HG03521 (cell line): Measurements from ENCODE around the gene GAPDH.
"Not testable (repeated sequence)": the region's sequence is repeated elsewhere in the genome, so short reads cannot be mapped to it uniquely, and the experiment has no call there.

ENCODE experiments used
- ATAC-seq: cut with Tn5 transposase; IDR thresholded peaks from one replicate; pipeline ENCODE4 v1.9.1; 2021; ENCODE audit warnings: mild to moderate bottlenecking, moderate library complexity; ENCODE audit not compliant: unreplicated experiment

Gene GAPDH

DNA sequence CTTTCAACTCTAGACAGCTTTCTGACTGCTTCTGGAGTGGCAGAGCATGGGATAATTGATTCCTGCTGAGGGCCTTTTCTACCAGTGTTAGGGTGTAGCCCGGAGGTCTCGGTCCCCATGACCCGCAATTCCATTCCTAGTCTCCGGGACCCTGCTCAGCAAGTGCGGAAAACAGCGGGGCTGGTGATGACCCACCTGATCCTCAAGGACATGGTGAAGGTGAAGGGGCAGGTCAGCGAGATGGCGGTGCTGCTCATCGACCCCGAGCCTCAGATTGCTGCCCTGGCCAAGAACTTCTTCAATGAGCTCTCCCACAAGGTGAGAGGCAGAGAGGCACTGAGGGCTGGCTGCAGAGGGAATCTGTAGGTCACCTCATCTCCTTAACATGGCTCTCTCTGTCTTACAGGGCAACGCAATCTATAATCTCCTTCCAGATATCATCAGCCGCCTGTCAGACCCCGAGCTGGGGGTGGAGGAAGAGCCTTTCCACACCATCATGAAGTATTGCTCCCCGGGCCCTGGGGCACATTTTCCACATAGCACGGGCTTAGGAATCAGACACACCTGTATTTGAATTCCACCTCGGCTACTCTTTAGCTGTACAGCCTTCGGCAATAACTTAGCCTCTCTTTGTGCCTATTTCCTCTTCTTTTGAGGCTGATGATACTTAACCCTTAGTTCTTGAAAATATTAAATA lies 5.6 kb upstream of the GAPDH start:
- no peak for ATAC-seq

DNA sequence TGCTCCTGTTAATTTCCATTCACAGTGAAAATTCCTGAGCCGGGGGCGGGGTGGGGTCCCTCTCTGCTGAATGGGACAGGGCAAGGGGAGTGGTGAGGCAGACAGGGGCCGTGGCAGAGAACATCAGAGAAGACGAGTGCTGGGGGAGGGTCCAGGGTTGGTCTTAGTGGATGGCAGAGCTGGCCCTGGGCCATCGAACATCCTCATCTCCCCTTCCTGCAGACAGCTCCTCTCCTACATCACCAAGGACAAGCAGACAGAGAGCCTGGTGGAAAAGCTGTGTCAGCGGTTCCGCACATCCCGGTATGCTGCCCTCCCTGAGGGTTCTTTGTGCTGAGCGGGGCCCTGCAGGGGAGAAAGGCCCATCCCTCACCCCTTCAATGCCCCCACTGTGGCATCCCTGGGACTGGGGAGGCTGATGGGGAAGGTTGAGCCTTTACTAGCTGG lies 5.0 kb upstream of the GAPDH start:
- no peak for ATAC-seq

DNA sequence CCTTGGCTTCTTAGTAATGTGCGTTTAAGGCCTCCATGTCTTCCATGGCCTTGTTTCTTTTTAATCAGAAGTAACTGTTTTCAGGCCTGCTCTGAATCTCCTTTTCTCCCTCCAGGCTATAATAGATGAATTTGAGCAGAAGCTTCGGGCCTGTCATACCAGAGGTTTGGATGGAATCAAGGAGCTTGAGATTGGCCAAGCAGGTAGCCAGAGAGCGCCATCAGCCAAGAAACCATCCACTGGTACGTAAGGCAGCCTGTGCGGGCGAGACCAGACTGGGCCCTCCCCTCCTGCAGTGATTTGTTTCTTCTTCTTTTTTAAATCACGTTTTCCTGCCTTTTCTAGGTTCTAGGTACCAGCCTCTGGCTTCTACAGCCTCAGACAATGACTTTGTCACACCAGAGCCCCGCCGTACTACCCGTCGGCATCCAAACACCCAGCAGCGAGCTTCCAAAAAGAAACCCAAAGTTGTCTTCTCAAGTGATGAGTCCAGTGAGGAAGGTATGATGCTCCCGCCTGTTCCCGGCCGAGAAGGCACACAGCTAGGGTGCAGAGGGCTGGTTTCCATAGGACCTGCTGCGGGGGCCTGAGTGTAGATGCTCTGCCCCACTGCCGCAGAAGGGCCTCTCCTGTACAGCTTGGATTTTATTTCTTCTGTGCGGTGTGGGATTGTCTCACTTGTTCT lies 3.6 kb upstream of the GAPDH start:
- ATAC-seq = no peak

DNA sequence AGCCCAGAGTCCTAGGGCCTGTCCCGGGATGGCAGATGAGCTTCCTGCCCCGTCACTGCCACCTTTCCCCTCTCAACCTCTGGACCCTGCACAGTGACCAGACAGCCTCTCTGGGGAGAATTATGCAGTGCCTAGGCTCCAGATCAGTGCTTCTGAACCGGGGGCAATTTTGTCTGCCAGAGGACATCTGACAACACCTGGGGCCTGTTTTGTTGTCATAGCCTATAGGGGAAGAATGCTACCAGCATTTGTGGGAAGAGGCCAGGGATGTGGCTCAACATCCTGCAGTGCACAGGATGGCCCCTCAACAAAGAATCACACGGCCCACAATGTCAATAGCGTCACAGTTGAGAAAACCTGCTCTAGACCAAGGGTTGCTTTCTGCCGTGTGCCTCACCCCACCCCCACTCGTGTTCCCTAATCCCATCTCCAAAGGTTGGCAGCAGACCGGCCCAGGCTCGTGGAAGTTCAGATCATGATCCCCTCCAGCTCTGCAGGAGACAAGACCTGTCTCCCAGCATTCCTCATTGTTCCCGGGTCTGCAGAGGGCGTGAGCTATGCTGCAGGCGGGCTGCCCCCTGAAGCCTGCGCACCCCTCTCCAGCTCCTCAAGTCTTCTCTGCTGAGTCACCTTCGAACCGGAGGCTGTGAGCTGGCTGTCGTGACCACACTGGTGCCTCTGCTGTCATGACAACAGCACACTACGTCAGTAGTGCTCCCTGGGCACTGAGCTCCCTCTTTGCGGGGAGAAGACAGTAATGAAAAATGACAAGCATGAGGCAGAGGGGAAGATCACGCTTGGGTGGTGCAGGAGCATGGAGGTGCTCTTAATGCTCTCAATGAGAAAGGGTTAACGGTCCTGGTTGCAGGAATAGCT lies 2.0 kb upstream of the GAPDH start:
- peak; percentile 17 for ATAC-seq

DNA sequence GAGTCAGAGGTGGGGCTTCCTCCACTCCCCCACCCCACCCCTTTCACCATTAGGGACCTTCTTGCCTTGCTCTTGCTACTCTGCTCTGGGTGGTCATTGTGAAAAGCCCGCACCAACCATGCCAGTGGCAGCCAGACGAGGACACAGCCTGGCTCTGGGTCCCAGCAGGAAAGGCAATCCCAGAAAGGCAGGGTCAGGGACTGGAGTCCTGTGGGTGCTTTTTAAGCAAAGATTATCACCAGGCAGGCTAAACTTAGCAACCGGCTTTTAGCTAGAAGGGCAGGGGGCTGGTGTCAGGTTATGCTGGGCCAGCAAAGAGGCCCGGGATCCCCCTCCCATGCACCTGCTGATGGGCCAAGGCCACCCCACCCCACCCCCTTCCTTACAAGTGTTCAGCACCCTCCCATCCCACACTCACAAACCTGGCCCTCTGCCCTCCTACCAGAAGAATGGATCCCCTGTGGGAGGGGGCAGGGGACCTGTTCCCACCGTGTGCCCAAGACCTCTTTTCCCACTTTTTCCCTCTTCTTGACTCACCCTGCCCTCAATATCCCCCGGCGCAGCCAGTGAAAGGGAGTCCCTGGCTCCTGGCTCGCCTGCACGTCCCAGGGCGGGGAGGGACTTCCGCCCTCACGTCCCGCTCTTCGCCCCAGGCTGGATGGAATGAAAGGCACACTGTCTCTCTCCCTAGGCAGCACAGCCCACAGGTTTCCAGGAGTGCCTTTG lies 1.2 kb upstream of the GAPDH start:
- ATAC-seq = no peak

DNA sequence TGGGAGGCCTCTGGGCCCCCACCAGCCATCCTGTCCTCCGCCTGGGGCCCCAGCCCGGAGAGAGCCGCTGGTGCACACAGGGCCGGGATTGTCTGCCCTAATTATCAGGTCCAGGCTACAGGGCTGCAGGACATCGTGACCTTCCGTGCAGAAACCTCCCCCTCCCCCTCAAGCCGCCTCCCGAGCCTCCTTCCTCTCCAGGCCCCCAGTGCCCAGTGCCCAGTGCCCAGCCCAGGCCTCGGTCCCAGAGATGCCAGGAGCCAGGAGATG lies 729 bp upstream of the GAPDH start:
- no peak for ATAC-seq

DNA sequence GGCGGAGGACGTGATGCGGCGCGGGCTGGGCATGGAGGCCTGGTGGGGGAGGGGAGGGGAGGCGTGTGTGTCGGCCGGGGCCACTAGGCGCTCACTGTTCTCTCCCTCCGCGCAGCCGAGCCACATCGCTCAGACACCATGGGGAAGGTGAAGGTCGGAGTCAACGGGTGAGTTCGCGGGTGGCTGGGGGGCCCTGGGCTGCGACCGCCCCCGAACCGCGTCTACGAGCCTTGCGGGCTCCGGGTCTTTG lies 303 bp downstream of the GAPDH start:
- no peak for ATAC-seq

DNA sequence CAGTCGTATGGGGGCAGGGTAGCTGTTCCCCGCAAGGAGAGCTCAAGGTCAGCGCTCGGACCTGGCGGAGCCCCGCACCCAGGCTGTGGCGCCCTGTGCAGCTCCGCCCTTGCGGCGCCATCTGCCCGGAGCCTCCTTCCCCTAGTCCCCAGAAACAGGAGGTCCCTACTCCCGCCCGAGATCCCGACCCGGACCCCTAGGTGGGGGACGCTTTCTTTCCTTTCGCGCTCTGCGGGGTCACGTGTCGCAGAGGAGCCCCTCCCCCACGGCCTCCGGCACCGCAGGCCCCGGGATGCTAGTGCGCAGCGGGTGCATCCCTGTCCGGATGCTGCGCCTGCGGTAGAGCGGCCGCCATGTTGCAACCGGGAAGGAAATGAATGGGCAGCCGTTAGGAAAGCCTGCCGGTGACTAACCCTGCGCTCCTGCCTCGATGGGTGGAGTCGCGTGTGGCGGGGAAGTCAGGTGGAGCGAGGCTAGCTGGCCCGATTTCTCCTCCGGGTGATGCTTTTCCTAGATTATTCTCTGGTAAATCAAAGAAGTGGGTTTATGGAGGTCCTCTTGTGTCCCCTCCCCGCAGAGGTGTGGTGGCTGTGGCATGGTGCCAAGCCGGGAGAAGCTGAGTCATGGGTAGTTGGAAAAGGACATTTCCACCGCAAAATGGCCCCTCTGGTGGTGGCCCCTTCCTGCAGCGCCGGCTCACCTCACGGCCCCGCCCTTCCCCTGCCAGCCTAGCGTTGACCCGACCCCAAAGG lies 804 bp downstream of the GAPDH start:
- ATAC-seq = peak; percentile 3

DNA sequence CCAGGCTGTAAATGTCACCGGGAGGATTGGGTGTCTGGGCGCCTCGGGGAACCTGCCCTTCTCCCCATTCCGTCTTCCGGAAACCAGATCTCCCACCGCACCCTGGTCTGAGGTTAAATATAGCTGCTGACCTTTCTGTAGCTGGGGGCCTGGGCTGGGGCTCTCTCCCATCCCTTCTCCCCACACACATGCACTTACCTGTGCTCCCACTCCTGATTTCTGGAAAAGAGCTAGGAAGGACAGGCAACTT lies 1.3 kb downstream of the GAPDH start:
- ATAC-seq = no peak

DNA sequence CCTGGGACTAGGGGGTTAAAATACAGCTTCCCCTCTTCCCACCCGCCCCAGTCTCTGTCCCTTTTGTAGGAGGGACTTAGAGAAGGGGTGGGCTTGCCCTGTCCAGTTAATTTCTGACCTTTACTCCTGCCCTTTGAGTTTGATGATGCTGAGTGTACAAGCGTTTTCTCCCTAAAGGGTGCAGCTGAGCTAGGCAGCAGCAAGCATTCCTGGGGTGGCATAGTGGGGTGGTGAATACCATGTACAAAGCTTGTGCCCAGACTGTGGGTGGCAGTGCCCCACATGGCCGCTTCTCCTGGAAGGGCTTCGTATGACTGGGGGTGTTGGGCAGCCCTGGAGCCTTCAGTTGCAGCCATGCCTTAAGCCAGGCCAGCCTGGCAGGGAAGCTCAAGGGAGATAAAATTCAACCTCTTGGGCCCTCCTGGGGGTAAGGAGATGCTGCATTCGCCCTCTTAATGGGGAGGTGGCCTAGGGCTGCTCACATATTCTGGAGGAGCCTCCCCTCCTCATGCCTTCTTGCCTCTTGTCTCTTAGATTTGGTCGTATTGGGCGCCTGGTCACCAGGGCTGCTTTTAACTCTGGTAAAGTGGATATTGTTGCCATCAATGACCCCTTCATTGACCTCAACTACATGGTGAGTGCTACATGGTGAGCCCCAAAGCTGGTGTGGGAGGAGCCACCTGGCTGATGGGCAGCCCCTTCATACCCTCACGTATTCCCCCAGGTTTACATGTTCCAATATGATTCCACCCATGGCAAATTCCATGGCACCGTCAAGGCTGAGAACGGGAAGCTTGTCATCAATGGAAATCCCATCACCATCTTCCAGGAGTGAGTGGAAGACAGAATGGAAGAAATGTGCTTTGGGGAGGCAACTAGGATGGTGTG lies 1.9 kb downstream of the GAPDH start:
- ATAC-seq = no peak

DNA sequence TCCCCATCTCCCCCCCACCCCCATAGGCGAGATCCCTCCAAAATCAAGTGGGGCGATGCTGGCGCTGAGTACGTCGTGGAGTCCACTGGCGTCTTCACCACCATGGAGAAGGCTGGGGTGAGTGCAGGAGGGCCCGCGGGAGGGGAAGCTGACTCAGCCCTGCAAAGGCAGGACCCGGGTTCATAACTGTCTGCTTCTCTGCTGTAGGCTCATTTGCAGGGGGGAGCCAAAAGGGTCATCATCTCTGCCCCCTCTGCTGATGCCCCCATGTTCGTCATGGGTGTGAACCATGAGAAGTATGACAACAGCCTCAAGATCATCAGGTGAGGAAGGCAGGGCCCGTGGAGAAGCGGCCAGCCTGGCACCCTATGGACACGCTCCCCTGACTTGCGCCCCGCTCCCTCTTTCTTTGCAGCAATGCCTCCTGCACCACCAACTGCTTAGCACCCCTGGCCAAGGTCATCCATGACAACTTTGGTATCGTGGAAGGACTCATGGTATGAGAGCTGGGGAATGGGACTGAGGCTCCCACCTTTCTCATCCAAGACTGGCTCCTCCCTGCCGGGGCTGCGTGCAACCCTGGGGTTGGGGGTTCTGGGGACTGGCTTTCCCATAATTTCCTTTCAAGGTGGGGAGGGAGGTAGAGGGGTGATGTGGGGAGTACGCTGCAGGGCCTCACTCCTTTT lies 2.7 kb downstream of the GAPDH start:
- no peak for ATAC-seq

DNA sequence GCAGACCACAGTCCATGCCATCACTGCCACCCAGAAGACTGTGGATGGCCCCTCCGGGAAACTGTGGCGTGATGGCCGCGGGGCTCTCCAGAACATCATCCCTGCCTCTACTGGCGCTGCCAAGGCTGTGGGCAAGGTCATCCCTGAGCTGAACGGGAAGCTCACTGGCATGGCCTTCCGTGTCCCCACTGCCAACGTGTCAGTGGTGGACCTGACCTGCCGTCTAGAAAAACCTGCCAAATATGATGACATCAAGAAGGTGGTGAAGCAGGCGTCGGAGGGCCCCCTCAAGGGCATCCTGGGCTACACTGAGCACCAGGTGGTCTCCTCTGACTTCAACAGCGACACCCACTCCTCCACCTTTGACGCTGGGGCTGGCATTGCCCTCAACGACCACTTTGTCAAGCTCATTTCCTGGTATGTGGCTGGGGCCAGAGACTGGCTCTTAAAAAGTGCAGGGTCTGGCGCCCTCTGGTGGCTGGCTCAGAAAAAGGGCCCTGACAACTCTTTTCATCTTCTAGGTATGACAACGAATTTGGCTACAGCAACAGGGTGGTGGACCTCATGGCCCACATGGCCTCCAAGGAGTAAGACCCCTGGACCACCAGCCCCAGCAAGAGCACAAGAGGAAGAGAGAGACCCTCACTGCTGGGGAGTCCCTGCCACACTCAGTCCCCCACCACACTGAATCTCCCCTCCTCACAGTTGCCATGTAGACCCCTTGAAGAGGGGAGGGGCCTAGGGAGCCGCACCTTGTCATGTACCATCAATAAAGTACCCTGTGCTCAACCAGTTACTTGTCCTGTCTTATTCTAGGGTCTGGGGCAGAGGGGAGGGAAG lies 3.5 kb downstream of the GAPDH start:
- ATAC-seq = not testable (repeated sequence)

DNA sequence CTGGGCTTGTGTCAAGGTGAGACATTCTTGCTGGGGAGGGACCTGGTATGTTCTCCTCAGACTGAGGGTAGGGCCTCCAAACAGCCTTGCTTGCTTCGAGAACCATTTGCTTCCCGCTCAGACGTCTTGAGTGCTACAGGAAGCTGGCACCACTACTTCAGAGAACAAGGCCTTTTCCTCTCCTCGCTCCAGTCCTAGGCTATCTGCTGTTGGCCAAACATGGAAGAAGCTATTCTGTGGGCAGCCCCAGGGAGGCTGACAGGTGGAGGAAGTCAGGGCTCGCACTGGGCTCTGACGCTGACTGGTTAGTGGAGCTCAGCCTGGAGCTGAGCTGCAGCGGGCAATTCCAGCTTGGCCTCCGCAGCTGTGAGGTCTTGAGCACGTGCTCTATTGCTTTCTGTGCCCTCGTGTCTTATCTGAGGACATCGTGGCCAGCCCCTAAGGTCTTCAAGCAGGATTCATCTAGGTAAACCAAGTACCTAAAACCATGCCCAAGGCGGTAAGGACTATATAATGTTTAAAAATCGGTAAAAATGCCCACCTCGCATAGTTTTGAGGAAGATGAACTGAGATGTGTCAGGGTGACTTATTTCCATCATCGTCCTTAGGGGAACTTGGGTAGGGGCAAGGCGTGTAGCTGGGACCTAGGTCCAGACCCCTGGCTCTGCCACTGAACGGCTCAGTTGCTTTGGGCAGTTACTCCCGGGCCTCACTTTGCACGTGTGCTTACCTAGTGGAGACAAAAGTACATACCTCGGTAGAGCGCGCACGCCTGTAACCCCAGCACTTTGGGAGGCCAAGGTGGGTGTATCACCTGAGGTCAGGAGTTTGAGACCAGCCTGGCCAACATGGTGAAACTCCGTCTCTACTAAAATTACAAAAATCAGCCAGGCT lies 4.3 kb downstream of the GAPDH start:
- ATAC-seq = no peak

DNA sequence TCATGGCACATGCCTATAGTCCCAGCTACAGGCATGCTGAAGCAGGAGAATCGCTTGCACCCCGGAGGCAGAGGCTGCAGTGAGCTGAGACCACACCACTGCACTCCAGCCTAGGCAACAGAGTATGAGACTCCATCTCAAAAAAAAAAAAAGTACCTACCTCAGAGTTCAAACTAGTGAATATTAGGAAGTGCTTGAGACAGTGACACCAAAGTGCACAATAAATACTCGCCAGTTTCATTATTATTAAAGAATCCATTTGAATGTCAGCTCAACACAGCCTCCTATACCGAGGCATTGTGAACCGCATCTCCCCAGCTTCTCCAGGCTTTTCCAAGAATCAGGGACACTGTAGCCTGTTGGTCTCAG lies 5.0 kb downstream of the GAPDH start:
- ATAC-seq = no peak

DNA sequence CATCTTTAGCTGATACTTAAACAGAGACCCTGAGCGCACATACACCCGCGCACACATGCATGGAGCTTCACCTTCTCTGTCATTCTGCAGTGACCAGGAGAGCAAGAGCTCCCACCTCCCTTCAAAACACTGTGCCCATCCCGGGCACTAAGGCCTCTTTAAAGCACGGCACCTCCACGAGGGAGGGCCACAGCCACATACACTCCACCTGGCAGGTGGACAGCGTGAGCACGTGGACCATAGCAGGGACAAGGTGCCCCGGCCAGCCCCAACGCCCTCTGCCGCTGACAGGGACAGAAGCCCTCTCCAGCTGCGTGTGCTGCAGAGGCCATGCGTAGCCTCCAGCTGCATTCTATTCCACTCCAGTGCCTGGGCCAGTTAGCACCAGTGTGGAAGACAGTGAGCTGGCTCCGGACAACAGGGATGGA lies 5.4 kb downstream of the GAPDH start:
- no peak for ATAC-seq

DNA sequence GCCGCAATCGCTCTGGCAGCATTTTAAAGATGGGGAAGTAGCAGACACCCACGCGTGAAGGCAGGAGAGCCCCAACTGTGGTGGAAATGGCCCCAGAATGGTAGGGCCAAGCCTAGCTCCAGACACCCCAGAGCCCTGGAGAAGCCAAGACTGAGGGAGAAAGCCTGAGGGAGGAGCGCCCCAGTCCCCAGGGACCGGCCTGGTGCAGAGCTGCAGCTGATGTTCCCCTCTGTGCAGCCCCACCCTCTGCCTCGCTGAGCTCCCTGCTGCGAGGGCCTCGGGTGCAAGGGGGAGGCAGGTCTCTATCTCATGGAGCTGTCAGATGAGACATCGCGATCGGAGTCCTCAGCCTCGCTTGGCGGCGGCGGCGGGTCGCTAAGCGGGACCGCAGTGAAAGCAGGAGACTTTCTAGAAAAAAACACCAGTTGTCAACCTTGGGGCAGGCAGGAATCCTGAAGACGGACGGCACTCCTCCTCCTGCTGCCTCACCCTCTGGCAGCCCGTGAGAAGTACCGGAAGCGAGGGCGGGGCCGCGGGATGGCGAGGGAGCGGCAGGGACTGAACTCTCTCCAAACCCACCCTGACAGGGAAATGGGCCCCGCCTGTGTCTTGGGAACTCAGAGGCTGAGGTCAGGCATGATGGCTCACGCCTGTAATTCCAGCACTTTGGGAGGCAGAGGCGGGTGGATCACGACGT lies 6.0 kb downstream of the GAPDH start:
- ATAC-seq = no peak
